K562 (cell line): Measurements from ENCODE around the gene COL28A1. TPM values are rescaled to one million over a fixed set of nuclear protein-coding genes. Genes with fewer than 3 reads are reported as not detected.
A peak's percentile ranks its signal among the peaks of the same experiment; 100 is the strongest.

ENCODE experiments used
- FOSL1 ChIP-seq: fragments of 200-800 bp; sonication (Bioruptor generic); conservative IDR thresholded peaks from 2 replicates; pipeline ENCODE4 v1.6.1; 2016; ENCODE audit warnings: missing genetic modification characterization, missing compliant biosample characterization
- FOXP1 ChIP-seq: sonication (generic); formaldehyde crosslinking; IDR thresholded peaks from 2 replicates; pipeline ENCODE4 v1.8.0; 2022; ENCODE audit warnings: mild to moderate bottlenecking, missing genetic modification reagents
- GABPB2 ChIP-seq: fragments of 250-450 bp; sonication (Bioruptor Pico); conservative IDR thresholded peaks from 2 replicates; pipeline ENCODE4 v1.5.1; 2021; ENCODE audit warnings: mild to moderate bottlenecking
- KLF10 ChIP-seq: fragments of 250-450 bp; sonication (Bioruptor Pico); IDR thresholded peaks from 2 replicates; pipeline ENCODE4 v1.6.1; 2021; ENCODE audit warnings: matching md5 sums
- NFIC ChIP-seq: fragments of 450-650 bp; IDR thresholded peaks from 2 replicates; pipeline ENCODE4 v1.6.1; 2017; ENCODE audit warnings: mild to moderate bottlenecking, inconsistent platforms
- NR2F6 ChIP-seq: fragments of 450-650 bp; formaldehyde crosslinking; IDR thresholded peaks from 2 replicates; pipeline ENCODE4 v1.4.0; 2020; ENCODE audit warnings: mild to moderate bottlenecking
- TCF3 ChIP-seq: sonication (generic); formaldehyde crosslinking; IDR thresholded peaks from 2 replicates; pipeline ENCODE4 v1.4.0; 2020; ENCODE audit warnings: mild to moderate bottlenecking, missing genetic modification reagents
- TFE3 ChIP-seq: fragments of 450-650 bp; formaldehyde crosslinking; IDR thresholded peaks from 2 replicates; pipeline ENCODE4 v1.4.0; 2020; ENCODE audit warnings: mild to moderate bottlenecking, mixed read lengths
- ZNF76 ChIP-seq: fragments of 250-450 bp; sonication (Bioruptor Pico); IDR thresholded peaks from 2 replicates; pipeline ENCODE4 v1.4.0; 2020; ENCODE audit warnings: mild to moderate bottlenecking, moderate library complexity, borderline replicate concordance
- polyA plus RNA-seq, 8 experiments: library from polyadenylated mRNA; depleted of rRNA in 4 of 8; stranded (reverse) in 5 of 8; unstranded in 3 of 8; fragments of >200 nt; fragmentation: Nextera tagmentation in 2 of 8; fragmentation: Illumina TruSeq in 1 of 8; extraction: Ambion mirVana in 2 of 8; extraction: Trizol in 1 of 8; gene quantifications; 2 replicates each; pipeline versions ENCODE4 v1.2.1 to v1.2.3, GENCODE V29; 2011 to 2014; ENCODE audit warnings: inconsistent platforms in 1 of 8, missing spikeins in 1 of 8
- total RNA-seq, 7 experiments: library from RNA; depleted of rRNA in 6 of 7; stranded (reverse); fragments of >200 nt in 6 of 7; fragmentation: Illumina TruSeq in 2 of 7; extraction: Trizol in 2 of 7; gene quantifications; 2 replicates each; pipeline versions ENCODE4 v1.2.1 to v1.2.3, GENCODE V29; 2011 to 2021; ENCODE audit warnings: low replicate concordance in 1 of 7

COL28A1 gene
- total and polyA plus RNA-seq, 9 of the 15 experiments (the other 6 are each of a cell fraction or from before 2014, with no cell fraction given): 0.03 to 0.13 (median 0.05) TPM; not detected in 3

- TF ChIP-seq FOXP1 (CRISPR knock-in tag) (no peak), FOSL1 (tag) (no peak), KLF10 (CRISPR knock-in tag) (no peak), ZNF76 (CRISPR knock-in tag) (no peak), NFIC (peak; percentile 93), NR2F6 (CRISPR knock-in tag) (no peak), GABPB2 (CRISPR knock-in tag) (no peak), TFE3 (CRISPR knock-in tag) (no peak), TCF3 (CRISPR knock-in tag) (peak; percentile 33; the same call in 1 of the 2 replicates)
These were observed 19.2 kb upstream of the COL28A1 start (continued) for GRCh38 chr7:7554649-7555575.
